ENCODE data around the gene COL5A1. TPM values are rescaled to one million over a fixed set of nuclear protein-coding genes. Genes with fewer than 3 reads are reported as not detected.

COL5A1 gene
- total RNA-seq, 1 donor from 2014 or later = 6.1 TPM

DNA sequence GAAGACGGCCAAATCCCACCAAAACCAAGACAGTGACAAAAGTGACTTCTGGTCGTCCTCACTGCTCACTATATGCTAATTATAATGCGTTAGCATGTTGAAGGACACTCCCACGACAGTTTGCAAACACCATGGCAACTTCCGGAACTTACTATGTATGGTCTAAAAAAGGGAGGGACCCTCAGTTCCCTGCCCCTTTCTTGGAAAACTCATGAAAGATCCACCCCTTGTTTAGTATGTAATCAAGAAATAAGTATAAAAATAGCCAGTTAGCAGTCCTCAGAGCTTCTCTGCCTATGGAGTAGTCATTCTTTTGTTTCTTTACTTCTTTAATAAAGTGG, 248.5 kb downstream of the COL5A1 start:
- Mint-ChIP-seq H3K27me3 (ENCODE audit: insufficient read depth, low read depth) (peaks cover 6% of the 10 kb centered on the region), H3K27ac (no peak overlapping the region), H3K9me3 (peaks cover 6% of the 10 kb centered on the region), H3K4me1 (peaks cover 4% of the 10 kb centered on the region), H3K36me3 (no peaks in the 10 kb centered on the region), H3K4me3 (no peak overlapping the region)
- no peaks in the 10 kb centered on the region for H3K27me3 ChIP-seq
- H3K4me1 ChIP-seq = no peaks in the 10 kb centered on the region
- H3K27ac ChIP-seq = no peak overlapping the region
- no peak for DNase-seq (ENCODE audit: low spot score)
- H2AFZ ChIP-seq (replicated peaks) = no peak overlapping the region
- no peaks in the 10 kb centered on the region for H3F3A ChIP-seq (ENCODE audit: low read depth)
- no peaks in the 10 kb centered on the region for H4K20me1 ChIP-seq (ENCODE audit: low read depth)
- no peak for TF ChIP-seq EZH2 (IDR thresholded peaks at IDR 0.05)
- TF ChIP-seq CTCF (IDR thresholded peaks at IDR 0.05) = no peak
- no peak for TF ChIP-seq EZH2phosphoT487 (IDR thresholded peaks at IDR 0.05)
- H3K79me2 ChIP-seq (ENCODE audit: low read depth) = no peaks in the 10 kb centered on the region
- no peaks in the 10 kb centered on the region for H3K36me3 ChIP-seq
- no peaks in the 10 kb centered on the region for H3K9me3 ChIP-seq (ENCODE audit: low read depth)
- H3K4me3 ChIP-seq = no peak overlapping the region
- H3K4me2 ChIP-seq = no peak overlapping the region
- H3K9ac ChIP-seq = no peak overlapping the region

DNA sequence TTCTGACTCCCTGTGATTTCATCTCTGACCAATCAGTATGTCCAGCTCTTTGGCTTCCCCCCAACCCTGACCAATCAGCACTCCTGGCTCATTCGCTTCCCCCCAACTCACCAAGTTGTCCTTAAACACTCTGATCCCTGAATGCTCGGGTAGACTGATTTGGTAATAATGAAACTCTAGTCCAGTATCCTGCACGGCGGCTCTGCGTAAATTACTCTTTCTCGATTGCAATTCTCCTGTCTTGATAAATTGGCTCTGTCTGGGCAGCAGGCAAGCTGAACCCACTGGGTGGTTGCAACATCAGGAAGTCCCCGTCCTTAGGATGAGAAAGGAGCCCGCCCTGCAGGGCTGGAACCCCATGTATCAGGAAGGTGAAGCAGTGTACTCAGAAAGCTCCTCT, 249.4 kb downstream of the COL5A1 start:
- Mint-ChIP-seq H3K4me3 (no peak overlapping the region), H3K27ac (no peak overlapping the region), H3K27me3 (ENCODE audit: insufficient read depth, low read depth) (peaks cover 6% of the 10 kb centered on the region), H3K9me3 (peaks cover 9% of the 10 kb centered on the region), H3K36me3 (no peaks in the 10 kb centered on the region), H3K4me1 (peaks cover 4% of the 10 kb centered on the region)
- no peaks in the 10 kb centered on the region for H3K36me3 ChIP-seq
- H3K4me1 ChIP-seq = no peaks in the 10 kb centered on the region
- H3K9ac ChIP-seq = no peak overlapping the region
- TF ChIP-seq EZH2phosphoT487 (IDR thresholded peaks at IDR 0.05) (no peak), EZH2 (IDR thresholded peaks at IDR 0.05) (no peak), CTCF (IDR thresholded peaks at IDR 0.05) (no peak)
- no peaks in the 10 kb centered on the region for H4K20me1 ChIP-seq (ENCODE audit: low read depth)
- no peaks in the 10 kb centered on the region for H3K9me3 ChIP-seq (ENCODE audit: low read depth)
- no peaks in the 10 kb centered on the region for H3F3A ChIP-seq (ENCODE audit: low read depth)
- no peak overlapping the region for H2AFZ ChIP-seq (replicated peaks)
- H3K79me2 ChIP-seq (ENCODE audit: low read depth) = no peaks in the 10 kb centered on the region
- H3K27ac ChIP-seq = no peak overlapping the region
- no peak overlapping the region for H3K4me2 ChIP-seq
- no peak for DNase-seq (ENCODE audit: low spot score)
- no peaks in the 10 kb centered on the region for H3K27me3 ChIP-seq
- H3K4me3 ChIP-seq = no peak overlapping the region

- Mint-ChIP-seq H3K4me1 (no peaks in the 10 kb centered on the region), H3K27ac (no peak overlapping the region)
- no peak for DNase-seq (ENCODE audit: low spot score)
Measured at GRCh38 chr9:134891713-134892112, 250.1 kb downstream of the COL5A1 start.

More at GRCh38 chr9:134891713-134892112, 250.1 kb downstream of the COL5A1 start:
- no peaks in the 10 kb centered on the region for H3K27me3 ChIP-seq
- H3K4me3 Mint-ChIP-seq = no peak overlapping the region
- no peak overlapping the region for H3K27ac ChIP-seq
- no peak overlapping the region for H2AFZ ChIP-seq (replicated peaks)
- no peaks in the 10 kb centered on the region for H3K36me3 ChIP-seq
- peaks cover 5% of the 10 kb centered on the region for H3K27me3 Mint-ChIP-seq (ENCODE audit: insufficient read depth, low read depth)
- H3K4me1 ChIP-seq = no peaks in the 10 kb centered on the region
- no peak overlapping the region for H3K4me2 ChIP-seq
- no peaks in the 10 kb centered on the region for H3K79me2 ChIP-seq (ENCODE audit: low read depth)
- no peak overlapping the region for H3K4me3 ChIP-seq
- no peaks in the 10 kb centered on the region for H3F3A ChIP-seq (ENCODE audit: low read depth)
- H4K20me1 ChIP-seq (ENCODE audit: low read depth) = no peaks in the 10 kb centered on the region
- no peaks in the 10 kb centered on the region for H3K36me3 Mint-ChIP-seq
- no peaks in the 10 kb centered on the region for H3K9me3 ChIP-seq (ENCODE audit: low read depth)
- no peak for TF ChIP-seq CTCF (IDR thresholded peaks at IDR 0.05)
- TF ChIP-seq EZH2phosphoT487 (IDR thresholded peaks at IDR 0.05) = no peak
- no peak for TF ChIP-seq EZH2 (IDR thresholded peaks at IDR 0.05)
- no peak overlapping the region for H3K9ac ChIP-seq
- H3K9me3 Mint-ChIP-seq = peaks cover 9% of the 10 kb centered on the region
